Stimulated activated memory B cell treated with anti-CD40 and anti-IgM and Interleukin-4, amounts not matched to agents 10 μg/mL and 1 μg/mL and 100 μg/mL, for 72 hours (primary cell): ENCODE measurements around the gene CPVL.
"Not testable (repeated sequence)": the region's sequence is repeated elsewhere in the genome, so short reads cannot be mapped to it uniquely, and the experiment has no call there.

Experiments used
- ATAC-seq: fragments of 150-1000 bp; cut with Tn5 transposase; 2 replicates; pipeline ENCODE4 v1.10.0; 2021
- H3K27ac Mint-ChIP-seq: one replicate; pipeline ENCODE4 v1.8.0; 2022; ENCODE audit warnings: mild to moderate bottlenecking, mixed read lengths
- H3K27me3 Mint-ChIP-seq: one replicate; pipeline ENCODE4 v1.8.0; 2022; ENCODE audit warnings: mixed read lengths
- H3K36me3 Mint-ChIP-seq: one replicate; pipeline ENCODE4 v1.8.0; 2022; ENCODE audit warnings: mixed read lengths
- H3K4me1 Mint-ChIP-seq: one replicate; pipeline ENCODE4 v1.8.0; 2022; ENCODE audit warnings: mixed read lengths
- H3K4me3 Mint-ChIP-seq: one replicate; pipeline ENCODE4 v1.8.0; 2022; ENCODE audit warnings: mild to moderate bottlenecking, moderate library complexity, mixed read lengths
- H3K9me3 Mint-ChIP-seq: one replicate; pipeline ENCODE4 v1.8.0; 2022; ENCODE audit warnings: mixed read lengths

Gene CPVL

DNA sequence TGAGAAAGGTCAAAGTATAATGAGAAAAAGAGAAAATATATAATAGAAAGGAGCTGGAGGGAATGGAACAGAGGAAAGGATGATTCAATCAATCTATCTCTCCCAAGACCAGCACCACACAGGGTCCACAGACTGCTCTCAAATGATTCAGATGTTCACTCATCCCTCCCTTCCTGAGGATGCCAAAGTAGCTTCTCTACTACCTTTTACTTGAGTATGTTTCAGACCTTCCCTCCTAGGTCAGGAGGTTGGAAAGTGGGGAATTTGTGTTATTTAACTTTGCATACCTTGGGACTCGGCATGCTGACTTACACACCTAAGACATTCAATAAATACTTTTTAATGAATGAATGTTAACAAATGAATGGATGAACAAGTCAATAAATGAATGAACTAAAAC lies 30.6 kb downstream of the CPVL start:
- no peak for ATAC-seq
- peaks cover 10% of the 10 kb centered on the region for H3K4me1 Mint-ChIP-seq
- no peaks in the 10 kb centered on the region for H3K36me3 Mint-ChIP-seq
- peaks cover under 1% of the 10 kb centered on the region for H3K9me3 Mint-ChIP-seq
- H3K4me3 Mint-ChIP-seq: no peak overlapping the region
- H3K27me3 Mint-ChIP-seq: peaks cover 28% of the 10 kb centered on the region
- no peak overlapping the region for H3K27ac Mint-ChIP-seq

DNA sequence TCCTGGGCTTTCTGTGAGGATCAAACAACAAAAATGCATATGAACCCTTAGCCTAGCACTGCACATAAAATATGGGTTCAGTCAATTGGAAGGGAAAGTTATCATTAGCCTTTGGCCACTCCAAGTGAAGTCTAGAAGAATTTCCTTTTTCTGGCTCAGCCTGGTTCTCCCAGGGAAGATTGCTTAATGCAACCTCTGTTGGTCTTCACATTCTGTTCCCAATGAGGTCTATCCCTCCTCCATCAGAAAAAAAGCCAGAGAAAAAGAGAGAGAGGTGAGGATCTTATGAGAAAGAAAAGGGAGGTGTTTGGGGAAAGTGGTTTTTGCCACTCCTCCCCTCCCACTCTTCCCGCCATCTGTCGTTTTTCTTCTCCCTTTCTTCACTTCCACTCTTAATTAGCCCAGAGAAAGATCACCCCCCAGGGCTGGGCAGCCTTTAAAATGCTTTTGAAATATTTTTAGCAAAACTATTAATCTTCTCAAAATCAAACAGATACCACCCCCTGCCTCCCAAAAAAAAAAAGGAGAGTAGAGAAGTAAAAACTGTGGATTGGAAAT lies 31.1 kb downstream of the CPVL start:
- Mint-ChIP-seq H3K4me1 (peaks cover 11% of the 10 kb centered on the region), H3K9me3 (peaks cover 3% of the 10 kb centered on the region), H3K27ac (no peak overlapping the region), H3K27me3 (peaks cover 34% of the 10 kb centered on the region), H3K36me3 (no peaks in the 10 kb centered on the region), H3K4me3 (no peak overlapping the region)
- ATAC-seq: no peak

DNA sequence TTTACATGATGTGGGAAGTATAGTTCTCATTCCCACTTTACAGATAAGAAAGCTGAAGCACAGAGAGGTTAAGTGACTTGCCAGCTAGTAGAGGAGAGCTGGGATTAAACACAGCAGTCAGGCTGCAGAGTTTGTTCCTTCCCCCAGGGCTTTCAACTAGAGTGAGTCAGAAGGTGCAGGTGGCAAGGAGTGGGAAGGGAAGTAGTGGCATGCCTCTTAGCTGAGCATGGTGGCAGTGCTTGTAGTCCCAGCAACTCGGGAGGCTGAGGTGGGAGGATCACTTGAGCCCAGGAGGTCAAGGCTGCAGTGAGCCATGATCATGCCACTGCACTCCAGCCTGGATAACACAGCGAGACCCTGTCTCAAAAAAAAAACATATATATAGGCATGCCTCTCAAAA lies 32.1 kb downstream of the CPVL start:
- ATAC-seq: peak; percentile 45
- not testable (repeated sequence) for H3K9me3 Mint-ChIP-seq, H3K27ac Mint-ChIP-seq, H3K36me3 Mint-ChIP-seq, H3K4me3 Mint-ChIP-seq
- peaks cover 20% of the 10 kb centered on the region for H3K4me1 Mint-ChIP-seq
- H3K27me3 Mint-ChIP-seq: peaks cover 42% of the 10 kb centered on the region

DNA sequence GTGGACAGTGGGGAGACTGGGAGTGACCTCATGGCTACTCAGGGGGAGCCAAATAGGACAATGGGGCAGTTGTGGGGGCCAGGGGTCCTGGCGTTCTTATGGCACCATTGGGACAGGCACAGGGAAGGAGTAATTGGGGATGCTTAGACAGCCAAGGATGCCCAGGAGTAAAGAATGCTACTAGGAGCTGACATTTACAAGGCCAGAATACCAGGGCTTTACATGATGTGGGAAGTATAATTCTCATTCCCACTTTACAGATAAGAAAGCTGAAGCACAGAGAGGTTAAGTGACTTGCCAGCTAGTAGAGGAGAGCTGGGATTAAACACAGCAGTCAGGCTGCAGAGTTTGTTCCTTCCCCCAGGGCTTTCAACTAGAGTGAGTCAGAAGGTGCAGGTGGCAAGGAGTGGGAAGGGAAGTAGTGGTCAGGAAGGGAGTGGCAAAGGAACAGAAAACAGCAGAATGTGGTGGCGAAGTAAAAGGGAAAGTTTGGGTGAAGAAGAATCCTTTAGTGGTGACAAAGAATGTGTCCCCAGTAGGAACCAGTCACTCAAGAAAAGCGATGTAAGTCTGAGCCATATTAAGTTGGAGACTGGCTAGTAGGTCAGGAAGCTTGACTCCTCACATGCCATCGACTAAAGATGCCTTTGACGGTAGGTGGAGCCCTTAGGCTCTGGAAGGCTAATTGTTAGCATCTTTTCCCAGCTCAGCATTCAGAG lies 32.8 kb downstream of the CPVL start:
- H3K27ac Mint-ChIP-seq: no peak overlapping the region
- H3K36me3 Mint-ChIP-seq: no peaks in the 10 kb centered on the region
- peaks cover 38% of the 10 kb centered on the region for H3K27me3 Mint-ChIP-seq
- peaks cover 3% of the 10 kb centered on the region for H3K9me3 Mint-ChIP-seq
- peak; percentile 74 for ATAC-seq
- H3K4me1 Mint-ChIP-seq: peaks cover 21% of the 10 kb centered on the region
- no peak overlapping the region for H3K4me3 Mint-ChIP-seq

DNA sequence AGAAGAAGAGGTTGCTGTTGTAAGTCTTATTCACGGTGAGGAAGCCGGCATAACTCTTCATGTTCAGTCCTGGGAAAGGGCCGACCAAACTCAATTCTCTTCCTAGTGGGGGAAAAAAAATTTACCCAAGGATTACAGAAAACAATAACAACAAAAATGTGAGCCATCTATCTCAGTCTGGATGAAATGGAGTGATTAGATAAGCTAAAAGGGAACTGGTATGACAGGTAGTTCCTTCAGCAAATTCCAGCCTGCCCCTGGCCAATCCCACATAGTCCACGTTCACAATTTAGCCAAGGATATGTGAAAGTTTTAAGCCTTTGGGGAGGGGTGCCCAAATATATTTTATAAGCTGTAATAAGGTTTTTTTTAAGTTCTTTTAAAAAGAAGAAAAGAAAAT lies 33.6 kb downstream of the CPVL start:
- Mint-ChIP-seq H3K9me3 (peaks cover 3% of the 10 kb centered on the region), H3K36me3 (no peaks in the 10 kb centered on the region), H3K27me3 (peaks cover 35% of the 10 kb centered on the region), H3K27ac (no peak overlapping the region), H3K4me3 (no peak overlapping the region), H3K4me1 (peaks cover 21% of the 10 kb centered on the region)
- no peak for ATAC-seq

GRCh38 chr7:29109899-29110298 lies 36.4 kb downstream of the CPVL start:
- Mint-ChIP-seq H3K4me1 (peaks cover 21% of the 10 kb centered on the region), H3K36me3 (no peaks in the 10 kb centered on the region), H3K27me3 (peaks cover 28% of the 10 kb centered on the region), H3K27ac (no peak overlapping the region), H3K4me3 (no peak overlapping the region), H3K9me3 (peaks cover 3% of the 10 kb centered on the region)
- ATAC-seq: no peak

- Mint-ChIP-seq H3K27ac (no peak overlapping the region), H3K27me3 (peaks cover 25% of the 10 kb centered on the region), H3K9me3 (peaks cover 3% of the 10 kb centered on the region), H3K36me3 (no peaks in the 10 kb centered on the region), H3K4me3 (no peak overlapping the region), H3K4me1 (peaks cover 21% of the 10 kb centered on the region)
- no peak for ATAC-seq
These were observed 37.0 kb downstream of the CPVL start for GRCh38 chr7:29109358-29109757.

DNA sequence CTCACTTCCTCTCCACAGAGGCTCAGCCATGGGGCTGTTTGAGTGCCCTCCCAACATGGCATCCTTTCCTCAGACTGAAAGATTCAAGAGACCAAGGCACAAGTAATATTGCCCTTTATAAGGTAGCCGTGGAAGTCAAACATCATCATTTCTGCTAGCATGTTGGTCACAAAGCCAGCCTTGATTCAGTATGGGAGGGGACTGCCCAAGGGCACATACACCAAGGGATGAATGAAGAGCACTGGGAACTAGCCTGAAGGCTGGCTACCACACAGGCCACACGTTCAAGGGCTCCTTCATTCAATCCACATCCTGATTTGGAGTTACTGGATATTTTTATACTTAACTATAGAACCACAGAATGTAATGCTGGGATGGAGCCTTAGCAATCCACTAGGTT lies 39.3 kb downstream of the CPVL start:
- Mint-ChIP-seq H3K4me3 (no peak overlapping the region), H3K9me3 (peaks cover 3% of the 10 kb centered on the region), H3K27me3 (peaks cover 26% of the 10 kb centered on the region), H3K4me1 (peaks cover 17% of the 10 kb centered on the region), H3K27ac (no peak overlapping the region), H3K36me3 (no peaks in the 10 kb centered on the region)
- no peak for ATAC-seq

GRCh38 chr7:29106669-29106988 lies 39.7 kb downstream of the CPVL start:
- no peaks in the 10 kb centered on the region for H3K36me3 Mint-ChIP-seq
- ATAC-seq: no peak
- no peak overlapping the region for H3K4me3 Mint-ChIP-seq
- H3K9me3 Mint-ChIP-seq: peaks cover 3% of the 10 kb centered on the region
- no peak overlapping the region for H3K27ac Mint-ChIP-seq
- H3K4me1 Mint-ChIP-seq: peaks cover 17% of the 10 kb centered on the region
- H3K27me3 Mint-ChIP-seq: peaks cover 31% of the 10 kb centered on the region

GRCh38 chr7:29105752-29106668 lies 40.3 kb downstream of the CPVL start:
- H3K9me3 Mint-ChIP-seq: peaks cover 3% of the 10 kb centered on the region
- H3K36me3 Mint-ChIP-seq: no peaks in the 10 kb centered on the region
- peak; percentile 38 for ATAC-seq
- peaks cover 30% of the 10 kb centered on the region for H3K27me3 Mint-ChIP-seq
- no peak overlapping the region for H3K27ac Mint-ChIP-seq
- H3K4me1 Mint-ChIP-seq: peaks cover 17% of the 10 kb centered on the region
- no peak overlapping the region for H3K4me3 Mint-ChIP-seq

- no peaks in the 10 kb centered on the region for H3K36me3 Mint-ChIP-seq
- H3K9me3 Mint-ChIP-seq: no peaks in the 10 kb centered on the region
- H3K27me3 Mint-ChIP-seq: peaks cover 22% of the 10 kb centered on the region
- ATAC-seq: no peak
- no peak overlapping the region for H3K4me3 Mint-ChIP-seq
- H3K4me1 Mint-ChIP-seq: peaks cover 16% of the 10 kb centered on the region
- no peak overlapping the region for H3K27ac Mint-ChIP-seq
These were observed 41.1 kb downstream of the CPVL start for GRCh38 chr7:29105191-29105590.

DNA sequence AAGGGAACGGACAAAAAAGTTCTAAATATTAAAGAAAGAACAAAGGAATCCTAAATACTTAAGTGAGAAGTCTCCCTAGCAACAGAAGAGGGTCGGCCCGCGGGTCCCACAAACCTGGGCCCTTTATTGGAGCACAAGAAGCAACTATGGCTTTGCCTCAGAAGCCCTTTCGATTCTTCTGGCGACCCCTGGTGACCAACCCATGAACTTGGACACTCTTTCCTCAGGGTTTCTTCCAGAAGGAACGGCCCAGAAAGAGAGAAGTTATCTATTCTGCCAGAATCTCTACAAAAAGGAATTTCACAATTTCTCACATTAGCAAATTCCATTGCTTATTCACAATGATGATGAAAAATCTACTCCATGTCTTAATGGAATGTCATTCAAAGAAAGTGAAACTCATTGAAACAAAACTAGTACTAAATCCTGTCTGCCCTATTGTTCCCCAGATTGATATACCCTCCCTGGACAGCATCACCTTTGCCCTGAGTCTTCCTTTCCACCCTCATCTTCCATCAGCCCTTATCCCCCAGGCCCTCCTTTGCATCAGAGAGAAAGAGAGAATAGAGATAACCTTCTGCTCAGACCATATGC lies 43.7 kb downstream of the CPVL start:
- H3K4me1 Mint-ChIP-seq: peaks cover 6% of the 10 kb centered on the region
- ATAC-seq: no peak
- no peak overlapping the region for H3K4me3 Mint-ChIP-seq

DNA sequence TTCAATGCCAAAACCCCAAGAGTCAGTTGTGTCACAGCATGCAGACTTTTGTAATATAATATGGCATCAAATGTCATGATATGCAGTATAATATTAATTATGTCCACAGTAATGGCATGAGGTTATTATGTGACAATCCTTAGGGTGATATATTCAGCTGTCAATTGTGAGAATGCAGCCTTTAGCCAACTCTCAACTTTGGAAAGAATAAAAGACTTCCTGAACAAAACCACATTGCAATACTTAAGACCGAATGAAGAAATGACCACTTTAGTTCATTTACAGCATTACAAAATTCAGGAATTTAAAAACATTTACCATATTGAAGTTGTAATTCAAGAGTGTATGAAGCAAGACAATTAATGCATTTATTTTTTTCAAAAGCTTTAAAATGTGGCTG lies 45.4 kb downstream of the CPVL start:
- H3K4me3 Mint-ChIP-seq: no peak overlapping the region
- no peaks in the 10 kb centered on the region for H3K36me3 Mint-ChIP-seq
- no peak overlapping the region for H3K27ac Mint-ChIP-seq
- peaks cover 6% of the 10 kb centered on the region for H3K4me1 Mint-ChIP-seq
- H3K9me3 Mint-ChIP-seq: no peaks in the 10 kb centered on the region
- H3K27me3 Mint-ChIP-seq: peaks cover 22% of the 10 kb centered on the region
- ATAC-seq: no peak

More for the DNA sequence above, 43.7 kb downstream of the CPVL start:
- no peaks in the 10 kb centered on the region for H3K36me3 Mint-ChIP-seq
- no peaks in the 10 kb centered on the region for H3K9me3 Mint-ChIP-seq
- H3K27ac Mint-ChIP-seq: no peak overlapping the region
- peaks cover 11% of the 10 kb centered on the region for H3K27me3 Mint-ChIP-seq

GRCh38 chr7:29099896-29100847 lies 46.2 kb downstream of the CPVL start:
- no peak for ATAC-seq
- peaks cover 6% of the 10 kb centered on the region for H3K4me1 Mint-ChIP-seq
- peaks cover 26% of the 10 kb centered on the region for H3K27me3 Mint-ChIP-seq
- H3K27ac Mint-ChIP-seq: no peak overlapping the region
- H3K36me3 Mint-ChIP-seq: no peaks in the 10 kb centered on the region
- H3K9me3 Mint-ChIP-seq: no peaks in the 10 kb centered on the region
- H3K4me3 Mint-ChIP-seq: no peak overlapping the region

- H3K4me1 Mint-ChIP-seq: peaks cover 4% of the 10 kb centered on the region
- peaks cover 40% of the 10 kb centered on the region for H3K27me3 Mint-ChIP-seq
- H3K4me3 Mint-ChIP-seq: no peak overlapping the region
- H3K36me3 Mint-ChIP-seq: no peaks in the 10 kb centered on the region
- ATAC-seq: no peak
- no peaks in the 10 kb centered on the region for H3K9me3 Mint-ChIP-seq
- no peak overlapping the region for H3K27ac Mint-ChIP-seq
These were observed 49.9 kb downstream of the CPVL start for GRCh38 chr7:29096446-29096730.
